ENCODE data around the gene MVB12B.

The MVB12B gene

DNA sequence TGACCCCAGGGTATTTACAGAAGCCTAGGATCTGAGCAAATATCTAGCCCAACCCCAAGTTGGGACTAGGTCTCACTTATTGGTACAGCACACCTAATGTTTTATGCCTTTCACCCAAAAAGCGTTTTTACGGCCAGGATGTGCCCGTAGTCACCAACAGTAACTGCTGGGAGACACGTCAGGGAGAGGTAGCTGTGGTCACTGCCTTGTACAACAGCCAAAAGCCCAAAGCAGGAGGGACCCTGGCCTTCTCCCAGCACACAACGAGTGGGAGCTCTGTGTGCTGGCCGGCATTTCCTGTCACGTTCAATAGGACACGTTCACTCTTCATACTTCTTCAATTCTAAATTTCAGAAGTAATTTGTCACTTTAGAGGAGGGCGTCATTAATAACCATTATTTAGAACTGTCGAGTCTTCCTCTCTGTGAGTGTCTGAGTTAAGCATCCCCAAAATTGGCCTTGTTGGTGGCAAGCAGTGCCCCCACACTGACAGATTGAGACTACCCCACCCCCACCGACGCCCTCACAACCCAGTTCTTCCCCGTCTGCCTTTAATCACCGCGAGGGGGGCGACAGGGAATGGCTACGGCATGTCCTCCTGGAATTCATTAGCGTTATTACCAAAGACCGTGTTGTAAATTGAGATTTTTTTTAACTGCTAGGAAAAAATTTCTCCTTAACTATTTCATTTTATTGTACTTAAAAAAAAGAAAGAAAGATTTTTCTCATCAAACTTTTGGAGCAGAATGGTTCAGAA is 80.7 kb downstream of the MVB12B start:
- TF ChIP-seq CTCF (IDR thresholded peaks at IDR 0.05; ENCODE audit: control insufficient read depth, extremely low read depth, insufficient read depth): no peak
- no peak for DNase-seq (ENCODE audit: low read depth)
- no peak overlapping the region for H3K4me3 ChIP-seq (ENCODE audit: low read depth, low read length)

DNA sequence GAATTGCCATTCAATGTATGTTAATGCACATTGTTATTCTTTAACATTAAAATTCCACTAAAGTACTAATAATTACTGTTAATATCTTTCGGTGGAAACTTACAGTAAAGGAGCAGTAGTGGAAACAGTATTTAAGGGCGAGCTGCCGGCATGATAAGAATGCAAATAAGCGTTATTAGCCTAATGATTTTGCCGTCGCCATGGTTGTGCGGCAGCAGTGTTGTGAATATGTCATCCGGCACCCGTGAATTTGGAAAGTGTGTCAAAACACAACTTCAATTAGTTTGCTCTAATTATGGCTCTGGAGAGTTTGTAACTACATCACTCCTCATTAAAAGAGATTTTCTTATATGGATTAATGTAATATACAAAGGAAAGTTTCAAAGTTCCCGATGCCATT is 81.4 kb downstream of the MVB12B start:
- no peak for TF ChIP-seq CTCF (IDR thresholded peaks at IDR 0.05; ENCODE audit: control insufficient read depth, extremely low read depth, insufficient read depth)
- no peak overlapping the region for H3K4me3 ChIP-seq (ENCODE audit: low read depth, low read length)
- no peak for DNase-seq (ENCODE audit: low read depth)

DNA sequence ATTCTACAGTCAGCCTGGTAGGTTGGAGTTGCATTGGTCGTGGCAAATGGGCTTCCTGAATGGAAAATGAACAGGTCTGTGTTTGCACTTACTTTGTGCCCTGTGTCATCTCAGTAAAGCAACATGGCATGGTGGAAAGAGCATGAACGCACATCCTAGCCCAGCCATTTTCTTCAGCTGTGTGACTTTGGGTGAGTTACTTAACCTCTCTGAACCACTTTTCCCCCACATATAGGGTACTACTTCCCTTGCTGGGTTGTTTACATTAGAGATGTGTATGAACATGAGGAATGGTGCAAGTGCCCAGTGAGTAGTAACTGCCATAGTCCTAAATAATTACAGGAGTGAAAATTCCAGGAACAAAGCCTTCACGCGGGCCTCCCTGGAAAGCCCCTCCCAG is 83.6 kb downstream of the MVB12B start:
- TF ChIP-seq CTCF (IDR thresholded peaks at IDR 0.05; ENCODE audit: control insufficient read depth, extremely low read depth, insufficient read depth): no peak
- DNase-seq (ENCODE audit: low read depth): no peak
- no peak overlapping the region for H3K4me3 ChIP-seq (ENCODE audit: low read depth, low read length)

DNA sequence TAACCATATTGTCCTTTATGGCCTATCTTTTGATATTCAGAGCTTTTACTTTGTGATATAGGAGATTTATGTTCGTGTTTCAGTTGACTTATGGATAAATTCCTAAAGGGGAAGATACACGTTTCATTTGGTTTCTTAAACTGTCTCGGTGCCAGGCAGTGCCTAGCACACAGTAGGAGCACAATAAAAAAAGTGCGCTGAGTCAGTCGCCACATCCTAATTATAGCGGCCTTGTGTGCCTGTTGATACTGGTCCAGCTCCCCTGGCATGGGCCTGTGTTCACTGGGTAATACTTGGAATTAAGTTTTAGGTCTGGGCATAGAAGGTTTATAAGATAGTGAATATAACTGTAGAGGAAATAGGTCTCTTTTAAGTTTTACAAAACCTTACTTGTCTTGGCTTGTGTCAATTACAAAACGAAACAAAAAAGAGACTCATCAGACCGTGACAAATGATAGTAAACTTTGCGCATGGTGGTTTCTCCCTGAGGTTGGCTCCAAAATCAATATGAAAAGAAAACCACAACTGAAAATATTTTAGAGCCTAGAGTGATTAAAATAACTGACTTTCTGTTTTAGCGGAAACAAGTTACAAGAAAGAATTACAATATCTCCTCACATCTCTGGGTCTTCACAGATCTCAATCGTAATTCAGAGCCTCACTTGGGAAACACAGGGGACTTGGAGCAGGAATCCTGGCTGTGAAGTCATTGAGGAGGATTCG is 84.8 kb downstream of the MVB12B start:
- H3K4me3 ChIP-seq (ENCODE audit: low read depth, low read length): no peak overlapping the region
- no peak for DNase-seq (ENCODE audit: low read depth)
- TF ChIP-seq CTCF (IDR thresholded peaks at IDR 0.05; ENCODE audit: control insufficient read depth, extremely low read depth, insufficient read depth): no peak

- no peak overlapping the region for H3K4me3 ChIP-seq (ENCODE audit: low read depth, low read length)
- no peak for DNase-seq (ENCODE audit: low read depth)
- TF ChIP-seq CTCF (IDR thresholded peaks at IDR 0.05; ENCODE audit: control insufficient read depth, extremely low read depth, insufficient read depth): no peak
Measured at GRCh38 chr9:126411948-126412284, 85.3 kb downstream of the MVB12B start.

- H3K4me3 ChIP-seq (ENCODE audit: low read depth, low read length): no peak overlapping the region
- no peak for DNase-seq (ENCODE audit: low read depth)
- no peak for TF ChIP-seq CTCF (IDR thresholded peaks at IDR 0.05; ENCODE audit: control insufficient read depth, extremely low read depth, insufficient read depth)
Measured at GRCh38 chr9:126412905-126413304, 86.3 kb downstream of the MVB12B start.

Measured in LNCaP clone FGC (cell line).